HG02970 (cell line): Measurements from ENCODE around the gene TMEM167B.
A peak's percentile ranks its signal among the peaks of the same experiment; 100 is the strongest.
"Not testable (repeated sequence)": the region's sequence is repeated elsewhere in the genome, so short reads cannot be mapped to it uniquely, and the experiment has no call there.

Experiments used
- ATAC-seq: cut with Tn5 transposase; IDR thresholded peaks from one replicate; pipeline ENCODE4 v1.9.1; 2021; ENCODE audit warnings: mild to moderate bottlenecking, moderate library complexity, moderate number of reproducible peaks; ENCODE audit not compliant: unreplicated experiment, low FRiP score

TMEM167B gene

DNA sequence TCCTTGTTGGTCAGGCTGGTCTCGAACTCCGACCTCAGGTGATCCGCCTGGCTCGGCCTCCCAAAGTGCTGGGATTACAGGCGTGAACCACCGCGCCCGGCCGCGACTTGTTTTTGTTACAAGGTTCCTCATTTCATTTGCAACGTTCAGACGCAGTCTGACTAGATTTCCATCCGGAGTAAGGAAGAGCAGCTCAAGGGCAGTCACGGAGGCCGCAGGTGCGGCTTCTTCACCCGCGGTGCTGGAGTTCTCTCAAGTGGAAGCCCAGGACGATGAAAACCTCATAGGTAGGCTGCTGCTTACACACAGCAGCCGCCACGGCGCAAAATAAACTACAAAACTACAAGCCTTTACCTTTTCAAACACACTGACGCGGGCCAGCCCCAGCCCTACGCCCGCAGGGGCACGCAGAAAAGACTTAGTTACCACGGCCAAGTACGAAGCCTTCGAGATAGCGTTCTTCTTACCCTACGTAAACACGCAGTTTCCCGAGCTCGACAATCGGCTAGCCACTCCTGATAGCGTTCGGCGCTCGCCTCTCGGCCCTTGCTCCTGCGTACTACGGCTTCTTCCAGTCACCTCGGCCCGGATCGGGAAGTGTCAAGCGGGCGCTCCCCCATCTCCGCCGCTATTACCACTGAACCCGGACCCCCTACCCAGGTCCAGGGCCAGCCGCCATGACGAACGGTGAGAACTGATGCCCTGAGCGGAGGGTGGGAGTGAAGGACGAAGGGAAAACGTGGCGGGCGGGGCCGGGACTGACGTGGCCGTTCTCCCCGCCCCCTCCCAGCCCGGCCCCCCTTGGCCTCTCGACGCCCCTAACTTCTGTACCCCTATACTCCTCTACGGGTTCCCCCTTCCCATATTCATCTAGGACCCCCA is at the start of gene TMEM167B:
Gene TMEM167B, plus strand, starts transcription at position 569 of the 882 bp plus-strand sequence. Its CDS starts 109 bp downstream, at position 678.
- ATAC-seq: peak; percentile 93

GRCh38 chr1:109040989-109041620 is 49.5 kb upstream of the TMEM167B start:
- peak; percentile 6 for ATAC-seq

DNA sequence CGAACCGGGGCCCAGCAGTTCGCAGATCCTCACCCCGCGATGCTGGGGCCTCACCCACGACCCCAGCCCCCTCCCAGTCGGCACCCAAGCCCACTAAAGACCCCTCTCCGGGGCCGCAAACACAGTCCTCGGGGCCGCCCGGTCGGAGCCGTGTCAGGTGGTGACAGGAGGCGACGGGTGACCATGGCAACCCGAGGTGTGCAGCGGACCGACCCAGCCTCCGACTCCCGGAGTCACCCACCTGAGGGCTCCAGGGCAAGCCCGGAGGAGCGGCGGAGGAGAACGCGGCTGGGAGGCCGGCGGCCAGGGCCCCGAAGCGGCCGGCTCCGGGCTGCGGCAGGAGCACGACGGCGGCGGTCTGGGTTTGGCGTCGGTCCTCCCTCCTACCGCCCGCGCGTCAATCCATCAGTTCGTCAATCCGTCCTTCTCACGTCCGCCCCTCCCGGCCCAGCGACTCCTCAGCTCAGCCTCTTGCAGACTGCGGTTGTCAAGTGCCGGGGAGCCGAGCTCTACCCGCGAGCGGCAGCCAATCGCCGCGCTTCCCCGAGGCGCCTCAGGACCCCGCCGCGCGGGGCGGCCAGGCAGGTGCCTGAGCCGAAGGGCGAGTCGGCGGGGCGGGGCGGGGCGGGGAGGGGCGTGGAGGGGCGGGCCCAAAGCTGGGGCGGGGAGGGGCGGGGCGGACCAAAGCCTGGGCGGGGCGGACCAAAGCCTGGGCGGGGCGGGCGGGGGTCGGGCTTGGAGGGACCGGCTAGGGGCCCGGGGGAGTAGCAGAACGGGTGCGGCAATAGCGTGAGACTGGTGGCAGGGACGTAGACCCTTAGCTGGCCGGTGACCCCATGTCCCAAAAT is 48.7 kb upstream of the TMEM167B start, which contains the start of gene WDR47:
Gene WDR47, minus strand, starts transcription at position 482 of the 848 bp plus-strand sequence. CDS start 18,590 bp downstream, outside the sequence.
- ATAC-seq: peak; percentile 93

GRCh38 chr1:109045595-109045994 is 45.0 kb upstream of the TMEM167B start:
- no peak for ATAC-seq

- no peak for ATAC-seq
Measured at GRCh38 chr1:109046671-109047070, 43.9 kb upstream of the TMEM167B start.

GRCh38 chr1:109047339-109047738 is 43.2 kb upstream of the TMEM167B start:
- ATAC-seq: no peak

DNA sequence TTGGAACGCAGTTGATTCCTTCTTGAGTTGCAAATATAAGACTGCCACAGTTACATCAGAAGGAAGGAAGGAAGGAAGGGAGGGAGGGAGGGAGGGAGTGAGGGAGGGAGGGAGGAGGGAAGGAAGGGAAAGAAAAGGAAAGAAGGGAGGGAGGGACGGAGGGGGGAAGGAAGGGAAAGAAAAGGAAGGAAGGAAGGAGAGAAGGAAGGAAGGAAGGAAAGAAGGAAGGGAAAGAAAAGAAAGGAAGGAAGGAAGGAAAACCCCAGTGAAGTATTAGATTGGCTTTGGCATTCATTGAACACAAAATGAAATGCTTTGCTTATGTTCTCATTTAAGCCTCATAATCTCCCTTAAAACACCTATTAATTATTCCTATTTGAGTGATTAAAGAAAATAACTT is 42.2 kb upstream of the TMEM167B start:
- no peak for ATAC-seq

DNA sequence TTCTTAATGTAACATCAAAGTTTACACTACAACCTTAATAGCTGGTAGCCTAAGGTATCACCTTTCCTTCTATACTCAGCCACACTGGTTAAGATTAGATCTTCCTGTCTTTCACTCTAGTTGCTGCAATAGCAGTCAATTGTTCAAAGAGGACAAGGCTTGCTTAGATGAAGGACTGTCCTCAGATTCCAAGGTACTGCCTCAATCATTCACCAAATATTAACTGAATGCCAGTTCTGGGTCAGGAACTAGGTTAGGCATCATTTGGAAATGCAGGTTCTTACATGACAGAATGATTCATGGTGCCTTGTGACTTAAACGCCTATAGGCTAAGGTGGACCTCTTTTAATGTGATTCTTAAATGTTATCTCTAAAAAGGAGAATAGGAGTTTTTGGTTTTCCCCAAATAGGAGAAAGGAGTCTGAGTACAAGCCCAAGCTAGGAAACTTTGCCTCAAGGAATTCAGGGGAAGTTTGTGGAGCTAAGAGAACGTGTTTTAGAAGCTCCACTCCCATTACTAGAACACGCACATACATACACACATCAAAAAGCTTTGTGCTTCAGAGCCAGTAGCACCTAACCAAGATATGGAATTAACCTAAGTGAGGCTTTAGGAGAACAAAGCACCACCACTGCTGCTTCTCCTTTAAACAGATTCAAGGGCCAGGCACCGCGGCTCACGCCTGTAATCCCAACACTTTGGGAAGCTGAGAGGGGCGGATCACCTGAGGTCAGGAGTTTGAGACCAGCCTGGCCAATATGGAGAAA is 40.2 kb upstream of the TMEM167B start:
- ATAC-seq: no peak

- not testable (repeated sequence) for ATAC-seq
Measured at GRCh38 chr1:109052145-109052544, 38.4 kb upstream of the TMEM167B start.

- ATAC-seq: no peak
Measured at GRCh38 chr1:109056064-109056463, 34.5 kb upstream of the TMEM167B start.

GRCh38 chr1:109059026-109059425 is 31.5 kb upstream of the TMEM167B start:
- ATAC-seq: no peak

- no peak for ATAC-seq
Measured at GRCh38 chr1:109060707-109061106, 29.9 kb upstream of the TMEM167B start.

DNA sequence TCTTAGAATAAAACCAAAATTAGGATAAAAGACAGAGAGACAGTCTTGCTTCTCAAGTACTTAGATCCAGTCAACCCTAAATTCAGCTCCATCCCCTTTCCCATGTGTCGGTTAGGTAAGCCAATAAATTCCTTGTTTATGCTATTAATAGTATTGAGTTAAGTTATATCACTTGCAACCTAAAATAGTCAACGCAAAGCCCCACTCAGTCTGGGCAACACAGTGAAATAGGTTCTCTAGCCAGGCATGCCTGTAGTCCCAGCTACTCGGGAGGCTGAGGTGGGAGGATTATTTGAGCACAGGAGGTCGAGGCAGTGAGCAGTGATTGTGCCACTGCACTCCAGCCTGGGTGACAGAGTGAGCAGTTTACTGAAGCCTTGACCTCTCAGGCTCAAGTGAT is 29.4 kb upstream of the TMEM167B start:
- no peak for ATAC-seq

GRCh38 chr1:109065137-109065536 is 25.4 kb upstream of the TMEM167B start:
- ATAC-seq: no peak

DNA sequence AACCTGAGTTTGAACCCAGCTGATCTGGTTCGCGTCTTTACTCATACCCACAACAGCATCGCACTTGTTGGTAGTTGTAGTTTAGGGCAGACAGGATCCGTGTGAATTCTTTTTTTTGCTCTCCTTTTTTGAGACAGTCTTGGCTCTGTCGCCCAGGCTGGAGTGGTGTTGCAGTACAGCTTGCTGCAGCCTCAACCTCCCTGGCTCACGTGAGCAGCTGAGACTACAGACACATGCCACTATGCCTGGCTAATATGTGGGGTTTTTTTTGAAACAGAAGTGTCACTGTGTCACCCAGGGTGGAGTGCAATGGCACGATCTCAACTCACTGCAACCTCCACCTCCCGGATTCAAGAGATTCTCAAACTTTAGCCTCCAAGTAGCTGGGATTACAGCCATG is 22.7 kb upstream of the TMEM167B start:
- ATAC-seq: no peak

GRCh38 chr1:109069294-109069693 is 21.3 kb upstream of the TMEM167B start:
- no peak for ATAC-seq

DNA sequence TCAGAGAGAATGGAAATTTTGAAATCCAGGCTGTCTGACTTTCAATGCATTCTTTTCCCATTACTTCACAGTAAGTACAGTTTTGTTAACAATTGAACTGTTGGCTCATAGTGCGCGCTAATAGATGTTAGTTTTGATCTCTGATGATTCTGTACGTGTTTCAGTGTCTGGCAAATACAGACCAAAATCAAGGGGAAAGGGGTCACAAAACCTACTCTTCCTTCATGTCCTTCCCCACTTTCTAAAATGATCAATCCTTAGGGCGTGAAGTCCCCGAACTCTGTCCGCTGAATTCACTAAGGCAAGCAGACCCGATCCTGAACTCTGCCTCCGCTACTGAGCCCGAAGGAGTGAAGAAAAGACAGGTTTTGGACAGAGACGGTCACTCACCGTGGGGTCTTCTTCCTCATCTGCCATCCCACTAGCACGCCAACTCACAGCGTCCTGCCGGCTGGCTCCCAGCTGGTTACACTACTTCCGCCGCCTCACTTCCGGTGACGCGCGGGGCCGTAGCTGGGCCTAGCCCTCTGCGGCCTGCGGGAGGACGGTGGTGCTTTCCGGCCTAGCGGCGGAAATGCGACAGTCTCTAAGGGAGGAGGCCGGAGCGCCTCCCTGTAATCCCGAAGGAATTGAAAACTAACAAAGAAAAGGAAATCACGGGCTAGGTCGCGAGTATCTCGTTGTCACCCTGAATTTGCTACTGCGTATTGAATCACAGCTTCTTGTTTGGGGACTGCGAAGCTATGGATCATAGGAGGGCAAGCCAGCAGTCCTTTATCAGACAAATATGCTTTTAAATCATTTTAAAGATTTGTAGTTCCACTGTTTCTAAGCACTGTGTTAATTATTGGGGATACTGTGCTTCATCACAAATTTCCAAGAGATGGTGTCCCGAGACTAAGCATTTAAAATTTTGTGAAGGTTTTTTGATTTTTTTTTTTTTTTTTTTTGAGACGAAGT is 14.8 kb upstream of the TMEM167B start, which contains the start of gene TAF13:
Gene TAF13, minus strand, starts transcription at position 473 of the 960 bp plus-strand sequence. Its CDS starts 56 bp downstream, at position 417.
- peak; percentile 95 for ATAC-seq

- ATAC-seq: no peak
Measured at GRCh38 chr1:109078317-109078716, 12.2 kb upstream of the TMEM167B start.

- ATAC-seq: no peak
Measured at GRCh38 chr1:109079240-109079622, 11.3 kb upstream of the TMEM167B start.
